ENCODE data around the gene SND1. TPM values are rescaled to one million over a fixed set of nuclear protein-coding genes. Genes with fewer than 3 reads are reported as not detected.

The SND1 gene
- total and polyA plus RNA-seq, 2 of the 4 experiments (the other 2 are of a cell fraction): 154 to 294 TPM

DNA sequence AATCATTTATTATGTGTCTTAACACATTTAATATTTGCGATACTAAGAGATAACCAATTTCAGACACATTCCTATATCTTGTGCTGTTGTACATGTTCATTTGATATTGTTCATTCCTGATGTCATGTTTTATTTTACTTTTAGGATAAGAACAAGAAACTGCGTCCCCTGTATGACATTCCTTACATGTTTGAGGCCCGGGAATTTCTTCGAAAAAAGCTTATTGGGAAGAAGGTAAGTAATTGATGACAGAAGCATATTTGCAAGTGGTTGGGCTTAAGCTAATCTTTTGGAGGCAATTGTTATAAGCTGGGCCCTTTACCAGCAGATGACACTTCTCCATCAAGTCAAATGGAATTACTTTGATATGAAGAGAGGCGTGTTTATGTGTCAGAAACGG lies 155.3 kb downstream of the SND1 start:
- TF ChIP-seq, protein P1, sequence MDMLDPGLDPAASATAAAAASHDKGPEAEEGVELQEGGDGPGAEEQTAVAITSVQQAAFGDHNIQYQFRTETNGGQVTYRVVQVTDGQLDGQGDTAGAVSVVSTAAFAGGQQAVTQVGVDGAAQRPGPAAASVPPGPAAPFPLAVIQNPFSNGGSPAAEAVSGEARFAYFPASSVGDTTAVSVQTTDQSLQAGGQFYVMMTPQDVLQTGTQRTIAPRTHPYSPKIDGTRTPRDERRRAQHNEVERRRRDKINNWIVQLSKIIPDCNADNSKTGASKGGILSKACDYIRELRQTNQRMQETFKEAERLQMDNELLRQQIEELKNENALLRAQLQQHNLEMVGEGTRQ (IDR thresholded peaks at IDR 0.05; ENCODE audit: low read depth, low read length): no peak
- peak; percentile 79 for TF ChIP-seq MAFK (IDR thresholded peaks at IDR 0.05; ENCODE audit: low read depth, low read length)
- no peaks in the 10 kb centered on the region for H3K27me3 ChIP-seq (ENCODE audit: control insufficient read depth, insufficient read depth, low read length)
- no peak overlapping the region for H4K5ac ChIP-seq (ENCODE audit: low read depth, low read length)
- DNase-seq (no peak), ATAC-seq (ENCODE audit: low read depth) (no peak)
- BruUV-seq (replicated peaks): no TSS peak
- no peak overlapping the region for H2BK15ac ChIP-seq (ENCODE audit: low read depth, low read length)
- no peak overlapping the region for H4K8ac ChIP-seq (ENCODE audit: low read depth in 2 of 2, low read length in 2 of 2)
- no peak overlapping the region for H3K9ac ChIP-seq (ENCODE audit: low read depth, low read length)
- H3K18ac ChIP-seq (ENCODE audit: low read depth, low read length): no peak overlapping the region
- ChIA-PET POLR2A (ENCODE audit: unreplicated experiment) (no interaction called here), CTCF (interaction anchor here (0.6 kb wide), 2 partner anchors 11 to 253 kb away, joined by 3 to 4 read pairs; no protein-coding TSS in a partner anchor)
- no peak overlapping the region for H2BK20ac ChIP-seq (ENCODE audit: low read depth, low read length)
- intact Hi-C loops (cut with micrococcal nuclease): no loop called here
- H3K4ac ChIP-seq (ENCODE audit: low read depth, low read length): no peak overlapping the region
- H3K23ac ChIP-seq (ENCODE audit: low read depth, low read length): no peak overlapping the region
- dilution Hi-C loops (cut with HindIII; ENCODE audit: low sequenced_read_pairs, unreplicated experiment): no loop called here
- no peak overlapping the region for H3K4me2 ChIP-seq (ENCODE audit: low read depth, low read length)
- H4K91ac ChIP-seq (ENCODE audit: insufficient read depth, low read depth, low read length): no peak overlapping the region
- WGBS, 2 experiments (ENCODE audit: extremely low coverage in 2 of 2, insufficient read length in 1 of 2): no CpG with 5 or more reads among the region's 6 CpGs
- no peak overlapping the region for H3K56ac ChIP-seq (ENCODE audit: extremely low read depth, insufficient read depth, low read length)
- no peak overlapping the region for H2BK5ac ChIP-seq (ENCODE audit: low read depth, low read length, poor library complexity, severe bottlenecking)
- H2AK9ac ChIP-seq (replicated peaks; ENCODE audit: low read depth, low read length, poor library complexity): no peak overlapping the region
- peaks cover 7% of the 10 kb centered on the region for H3K36me3 ChIP-seq (ENCODE audit: control insufficient read depth, insufficient read depth, low read length)
- peaks cover 3% of the 10 kb centered on the region for H3K4me1 ChIP-seq (ENCODE audit: control insufficient read depth, insufficient read depth, low read length)
- H2AFZ ChIP-seq (replicated peaks; ENCODE audit: low read length, poor library complexity): no peak overlapping the region
- in situ Hi-C loops (cut with MboI; ENCODE audit: low sequenced_read_pairs): no loop called here
- peaks cover 43 to 75% of the 10 kb centered on the region in 2 experiments for H3K79me1 ChIP-seq (ENCODE audit: low read depth in 1 of 2, low read length in 2 of 2)
- H3K27ac ChIP-seq (ENCODE audit: insufficient read depth, low read length): no peak overlapping the region
- no peak overlapping the region for H3K14ac ChIP-seq (replicated peaks; ENCODE audit: low read depth, low read length)
- H2AK5ac ChIP-seq (ENCODE audit: low read depth, low read length): no peak overlapping the region
- no peak overlapping the region for H2BK120ac ChIP-seq (ENCODE audit: low read depth, low read length)
- no peak overlapping the region for H3K4me3 ChIP-seq (ENCODE audit: insufficient read depth, low read depth, low read length)
- H3K9me3 ChIP-seq (ENCODE audit: control insufficient read depth, insufficient read depth, low read length): no peaks in the 10 kb centered on the region
- H4K20me1 ChIP-seq (ENCODE audit: insufficient read depth, low read length): peaks cover 56% of the 10 kb centered on the region
- peaks cover 16% of the 10 kb centered on the region for H3K9me1 ChIP-seq (ENCODE audit: insufficient read depth, low read length)
